ENCODE data around the gene DHX30.

Gene DHX30

DNA sequence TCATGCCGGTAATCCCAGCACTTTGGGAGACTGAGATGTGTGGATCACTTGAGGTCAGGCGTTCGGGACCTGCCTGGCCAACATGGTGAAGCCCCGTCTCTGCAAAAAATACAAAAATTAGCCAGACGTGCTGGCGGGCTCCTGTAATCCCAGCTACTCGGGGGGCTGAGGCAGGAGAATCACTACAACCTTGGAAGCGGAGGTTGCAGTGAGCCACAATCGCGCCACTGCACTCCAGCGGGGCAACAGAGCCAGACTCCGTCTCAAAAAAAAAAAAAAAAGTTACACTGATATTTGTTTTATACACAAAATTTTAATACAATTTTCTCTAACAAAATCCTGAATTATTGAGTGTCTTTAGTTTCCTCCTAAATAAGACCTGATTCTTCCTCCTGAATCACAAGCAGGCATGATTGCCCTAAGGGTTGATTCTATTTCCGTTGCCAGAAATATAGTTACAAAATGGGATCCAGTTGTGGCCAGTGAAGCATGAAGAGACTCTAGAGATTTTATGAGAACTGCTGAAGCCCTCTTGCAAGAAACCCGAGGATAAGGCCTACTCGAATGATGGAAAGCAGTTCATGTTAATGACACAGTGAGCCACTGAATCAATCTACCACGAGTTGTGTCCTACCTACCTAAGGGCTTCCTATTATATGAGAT is 11.6 kb upstream of the DHX30 start:
- DNase-seq (ENCODE audit: low read depth) = no peak
- TF ChIP-seq, protein P1, sequence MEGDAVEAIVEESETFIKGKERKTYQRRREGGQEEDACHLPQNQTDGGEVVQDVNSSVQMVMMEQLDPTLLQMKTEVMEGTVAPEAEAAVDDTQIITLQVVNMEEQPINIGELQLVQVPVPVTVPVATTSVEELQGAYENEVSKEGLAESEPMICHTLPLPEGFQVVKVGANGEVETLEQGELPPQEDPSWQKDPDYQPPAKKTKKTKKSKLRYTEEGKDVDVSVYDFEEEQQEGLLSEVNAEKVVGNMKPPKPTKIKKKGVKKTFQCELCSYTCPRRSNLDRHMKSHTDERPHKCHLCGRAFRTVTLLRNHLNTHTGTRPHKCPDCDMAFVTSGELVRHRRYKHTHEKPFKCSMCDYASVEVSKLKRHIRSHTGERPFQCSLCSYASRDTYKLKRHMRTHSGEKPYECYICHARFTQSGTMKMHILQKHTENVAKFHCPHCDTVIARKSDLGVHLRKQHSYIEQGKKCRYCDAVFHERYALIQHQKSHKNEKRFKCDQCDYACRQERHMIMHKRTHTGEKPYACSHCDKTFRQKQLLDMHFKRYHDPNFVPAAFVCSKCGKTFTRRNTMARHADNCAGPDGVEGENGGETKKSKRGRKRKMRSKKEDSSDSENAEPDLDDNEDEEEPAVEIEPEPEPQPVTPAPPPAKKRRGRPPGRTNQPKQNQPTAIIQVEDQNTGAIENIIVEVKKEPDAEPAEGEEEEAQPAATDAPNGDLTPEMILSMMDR (IDR thresholded peaks at IDR 0.05; ENCODE audit: insufficient read depth, low read depth, low read length, missing control alignments) = no peak

DNA sequence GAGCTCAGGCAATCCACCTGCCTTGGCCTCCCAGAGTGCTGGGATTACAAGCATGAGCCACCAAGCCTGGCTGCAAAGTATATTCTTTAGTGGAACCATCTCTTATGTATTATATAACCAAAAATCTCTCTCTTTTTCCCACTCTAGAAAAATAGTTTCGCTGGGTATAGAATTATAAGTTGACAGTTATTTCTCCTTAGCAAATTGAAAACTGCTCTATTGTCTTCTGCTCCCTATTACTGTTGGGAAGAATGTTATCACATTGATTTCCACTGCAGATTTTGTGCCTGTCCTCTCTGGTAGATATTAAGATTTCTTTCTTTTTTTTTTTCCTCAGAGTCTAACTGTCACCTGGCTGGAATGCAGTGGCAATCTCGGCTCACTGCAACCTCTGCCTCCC is 10.2 kb upstream of the DHX30 start:
- no peak for DNase-seq (ENCODE audit: low read depth)
- TF ChIP-seq, protein P1 (IDR thresholded peaks at IDR 0.05; ENCODE audit: insufficient read depth, low read depth, low read length, missing control alignments) = no peak

More for the DNA sequence above, 11.6 kb upstream of the DHX30 start:
- H3K4me3 ChIP-seq (ENCODE audit: low read length) = no peak overlapping the region

DNA sequence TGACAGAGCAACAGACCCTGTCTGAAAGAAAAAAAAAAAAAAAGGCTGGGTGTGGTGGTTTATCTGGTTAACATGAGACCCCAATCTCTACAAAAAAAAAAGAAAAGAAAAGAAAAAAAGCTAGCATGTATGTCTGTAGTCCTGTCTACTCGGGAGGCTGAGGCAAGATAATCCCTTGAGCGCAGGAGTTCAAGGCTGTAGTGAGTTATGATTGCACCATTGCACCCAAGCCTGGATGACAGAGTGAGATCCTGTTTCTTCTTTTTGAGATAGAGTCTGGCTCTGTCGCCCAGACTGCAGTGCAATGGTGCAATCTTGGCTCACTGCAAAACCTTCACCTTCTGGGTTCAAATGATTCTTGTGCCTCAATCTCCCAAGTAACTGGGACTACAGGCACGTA is 8.4 kb upstream of the DHX30 start:
- H3K4me3 ChIP-seq (ENCODE audit: low read length) = no peak overlapping the region
- TF ChIP-seq, protein P1 (IDR thresholded peaks at IDR 0.05; ENCODE audit: insufficient read depth, low read depth, low read length, missing control alignments) = no peak
- no peak for DNase-seq (ENCODE audit: low read depth)

More for the DNA sequence above, 10.2 kb upstream of the DHX30 start:
- no peak overlapping the region for H3K4me3 ChIP-seq (ENCODE audit: low read length)

DNA sequence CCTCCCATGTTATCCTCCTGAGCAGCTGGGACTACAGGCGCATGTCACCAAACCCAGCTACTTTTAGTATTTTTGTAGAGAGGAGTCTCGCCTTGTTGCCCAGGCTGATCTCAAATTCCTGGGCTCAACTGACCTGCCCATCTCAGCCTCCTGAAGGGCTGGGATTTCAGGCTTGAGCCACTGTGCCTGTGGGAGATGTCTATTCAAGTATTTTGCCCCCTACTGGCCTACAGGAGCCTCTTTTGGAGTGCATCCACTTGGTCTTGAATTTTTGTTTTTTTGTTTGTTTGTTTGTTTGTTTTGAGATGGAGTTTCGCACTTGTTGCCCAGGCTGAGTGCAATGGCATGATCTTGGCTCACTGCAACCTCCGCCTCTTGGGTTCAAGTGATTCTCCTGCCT is 3.2 kb upstream of the DHX30 start:
- TF ChIP-seq, protein P1 (IDR thresholded peaks at IDR 0.05; ENCODE audit: insufficient read depth, low read depth, low read length, missing control alignments) = peak; percentile 35
- no peak overlapping the region for H3K4me3 ChIP-seq (ENCODE audit: low read length)
- DNase-seq (ENCODE audit: low read depth) = no peak

DNA sequence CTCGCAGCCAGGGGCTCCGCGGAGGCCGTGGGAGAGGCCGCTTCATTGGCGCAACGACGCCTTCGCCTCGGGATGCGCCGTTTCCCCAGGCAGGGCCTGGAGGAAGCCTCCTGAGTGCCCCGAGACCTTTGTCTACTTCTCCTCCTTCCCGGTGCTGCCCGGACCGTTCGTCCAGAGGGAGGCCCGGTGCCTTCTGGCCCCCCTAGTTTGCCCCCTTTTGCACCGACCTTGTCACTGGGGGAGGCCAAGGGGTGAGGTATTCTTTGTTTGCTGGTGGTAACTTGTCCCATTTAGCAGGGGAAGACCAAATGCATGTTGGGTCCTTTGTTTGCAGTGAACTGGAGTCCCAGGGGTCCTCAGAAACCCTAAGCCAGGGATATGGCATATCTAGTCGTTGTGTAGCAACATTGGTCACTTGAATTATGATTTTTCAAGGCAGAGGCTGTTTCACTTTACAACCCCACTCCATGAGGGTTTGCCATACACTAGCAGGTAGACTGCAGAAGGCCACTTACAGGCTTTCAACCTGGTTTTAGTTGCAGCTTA is 615 bp downstream of the DHX30 start:
- H3K4me3 ChIP-seq (ENCODE audit: low read length) = peak overlapping the region; percentile 78
- DNase-seq (ENCODE audit: low read depth) = no peak
- TF ChIP-seq, protein P1 (IDR thresholded peaks at IDR 0.05; ENCODE audit: insufficient read depth, low read depth, low read length, missing control alignments) = no peak

DNA sequence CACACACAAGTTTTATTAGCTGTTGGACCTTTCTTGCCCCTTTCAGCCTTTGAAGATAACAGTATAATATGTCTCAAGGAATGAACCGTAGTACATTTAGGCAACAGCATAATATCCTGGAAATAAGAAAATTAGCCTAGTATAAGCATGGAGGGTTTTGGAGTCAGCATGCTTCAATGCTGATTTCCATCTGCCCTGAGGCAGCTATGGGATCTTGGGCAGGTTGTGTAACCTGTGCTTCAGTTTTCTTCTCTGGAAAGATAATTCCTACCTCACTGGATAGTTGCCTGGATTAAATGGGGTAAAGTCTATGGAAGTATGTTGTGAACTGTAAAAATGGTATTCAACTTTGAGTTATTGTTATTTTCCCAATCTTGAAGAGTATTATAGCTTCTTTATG is 1.6 kb downstream of the DHX30 start:
- TF ChIP-seq, protein P1 (IDR thresholded peaks at IDR 0.05; ENCODE audit: insufficient read depth, low read depth, low read length, missing control alignments) = no peak
- DNase-seq (ENCODE audit: low read depth) = peak; percentile 38
- H3K4me3 ChIP-seq (ENCODE audit: low read length) = no peak overlapping the region
